BE2C (cell line): ENCODE data around the gene SMARCD3.

ENCODE experiments used
- DNase-seq: peaks from one replicate; pipeline ENCODE4 v3.0.0-alpha.2; 2020
- H3K27me3 ChIP-seq: fragments of 250-450 bp; sonication (Bioruptor Pico); 2 replicates; pipeline ENCODE4 v1.5.1; 2020; ENCODE audit warnings: mild to moderate bottlenecking
- H3K36me3 ChIP-seq: fragments of 250-450 bp; sonication (Bioruptor Pico); 2 replicates; pipeline ENCODE4 v1.5.1; 2020; ENCODE audit warnings: mild to moderate bottlenecking
- H3K4me1 ChIP-seq: fragments of 250-450 bp; sonication (Bioruptor Pico); 2 replicates; pipeline ENCODE4 v1.5.1; 2020
- H3K4me3 ChIP-seq: 2 replicates; pipeline ENCODE4 v1.5.1; 2011; ENCODE audit warnings: low read depth, low read length
- H3K9me3 ChIP-seq: fragments of 250-450 bp; sonication (Bioruptor Pico); 2 replicates; pipeline ENCODE4 v1.5.1; 2020
- CTCF ChIP-seq: IDR thresholded peaks from 2 replicates; pipeline ENCODE4 v1.5.1; 2012; ENCODE audit warnings: mild to moderate bottlenecking, low read depth, low read length

Gene SMARCD3

GRCh38 chr7:151242159-151243044, 6.1 kb downstream of the SMARCD3 start:
- Histone ChIP-seq H3K4me3 (no peak overlapping the region), H3K27me3 (peaks cover 4% of the 10 kb centered on the region), H3K36me3 (peaks cover 13% of the 10 kb centered on the region), H3K4me1 (peaks cover 13% of the 10 kb centered on the region), H3K9me3 (no peaks in the 10 kb centered on the region)
- DNase-seq = no peak
- no peak for TF ChIP-seq CTCF

- TF ChIP-seq CTCF = no peak
- peaks cover 13% of the 10 kb centered on the region for H3K4me1 ChIP-seq
- H3K4me3 ChIP-seq = no peak overlapping the region
- peaks cover 20% of the 10 kb centered on the region for H3K36me3 ChIP-seq
- peaks cover 4% of the 10 kb centered on the region for H3K27me3 ChIP-seq
- H3K9me3 ChIP-seq = no peaks in the 10 kb centered on the region
- no peak for DNase-seq
These were observed 6.8 kb downstream of the SMARCD3 start for GRCh38 chr7:151241755-151242096.

GRCh38 chr7:151240942-151241754, 7.3 kb downstream of the SMARCD3 start:
- Histone ChIP-seq H3K27me3 (peaks cover 4% of the 10 kb centered on the region), H3K4me1 (peaks cover 13% of the 10 kb centered on the region), H3K9me3 (no peaks in the 10 kb centered on the region), H3K36me3 (peaks cover 26% of the 10 kb centered on the region), H3K4me3 (no peak overlapping the region)
- TF ChIP-seq CTCF = no peak
- no peak for DNase-seq

DNA sequence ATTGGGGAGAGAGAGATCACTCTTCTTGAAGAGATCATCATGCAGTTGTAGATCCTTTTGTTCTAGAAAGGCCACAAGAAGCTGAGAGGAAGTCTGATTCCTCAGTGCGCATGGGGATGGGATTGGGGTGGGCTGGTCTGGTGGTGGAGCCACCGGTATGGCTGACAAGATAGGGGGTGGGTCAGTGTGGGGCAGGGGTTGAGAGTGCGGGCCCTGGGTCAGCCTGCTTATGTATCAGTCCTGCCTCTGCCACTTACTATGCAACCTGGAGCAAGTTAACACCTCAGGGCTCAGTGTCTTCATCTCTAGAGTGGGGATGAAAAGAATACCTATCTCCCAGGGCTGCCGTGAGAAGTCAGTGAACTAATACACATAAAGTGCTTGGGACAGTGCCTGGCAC, 8.0 kb downstream of the SMARCD3 start:
- H3K36me3 ChIP-seq = peaks cover 29% of the 10 kb centered on the region

DNA sequence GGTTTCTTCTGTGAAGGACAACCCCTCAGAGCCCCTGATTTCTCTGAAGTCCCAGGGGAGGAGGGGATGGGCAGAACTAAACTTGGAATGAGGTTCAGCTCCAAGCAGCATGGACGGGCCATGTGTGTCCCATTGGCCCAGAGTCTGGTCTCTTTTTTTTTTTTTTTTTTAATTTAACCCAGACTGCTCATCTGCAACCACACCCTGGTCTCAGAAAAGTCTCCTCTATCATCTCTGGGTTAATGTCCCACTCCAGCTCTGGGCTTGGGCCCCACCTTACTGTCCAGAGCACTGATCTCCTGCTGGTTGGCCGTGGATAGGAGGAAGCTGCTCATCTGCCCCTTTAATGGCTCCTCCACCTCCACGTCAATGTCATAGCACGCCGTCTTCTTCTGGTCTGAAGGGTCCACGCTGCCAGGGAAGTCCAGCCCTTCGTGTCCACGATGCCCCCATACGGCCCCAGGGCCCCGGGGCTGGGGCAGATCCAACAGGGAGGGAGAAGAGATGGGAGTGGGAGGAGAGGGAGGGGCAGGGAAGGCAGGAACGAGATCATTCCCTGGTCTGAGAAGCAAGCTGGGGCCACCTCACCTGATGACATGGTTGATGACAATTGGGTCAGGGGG, 8.5 kb downstream of the SMARCD3 start:
- no peak for DNase-seq
- peaks cover 13% of the 10 kb centered on the region for H3K4me1 ChIP-seq
- no peak overlapping the region for H3K4me3 ChIP-seq
- no peak for TF ChIP-seq CTCF
- H3K27me3 ChIP-seq = peaks cover under 1% of the 10 kb centered on the region
- peaks cover 35% of the 10 kb centered on the region for H3K36me3 ChIP-seq
- H3K9me3 ChIP-seq = no peaks in the 10 kb centered on the region

More for the DNA sequence above, 8.0 kb downstream of the SMARCD3 start:
- no peak overlapping the region for H3K4me3 ChIP-seq
- H3K27me3 ChIP-seq = peaks cover 4% of the 10 kb centered on the region
- TF ChIP-seq CTCF = no peak
- H3K9me3 ChIP-seq = no peaks in the 10 kb centered on the region
- no peak for DNase-seq
- peaks cover 13% of the 10 kb centered on the region for H3K4me1 ChIP-seq
